Left lobe of liver (tissue), 2 donors: ENCODE results near the gene PAX2. TPM values are rescaled to one million over a fixed set of nuclear protein-coding genes. Genes with fewer than 3 reads are reported as not detected.

Experiments
- ATAC-seq: fragments of 200-7000 bp; cut with Tn5 transposase; one replicate; pipeline ENCODE4 v1.9.1; 2020; ENCODE audit warnings: mild to moderate bottlenecking, moderate library complexity
- DNase-seq: peaks from one replicate; pipeline ENCODE4 v3.0.0-alpha.2; 2020; ENCODE audit warnings: low spot score
- total RNA-seq: library from RNA; stranded (reverse); gene quantifications from one replicate; pipeline ENCODE4 v1.2.1, GENCODE V29; 2021
- donor health status: DM: no; HTN: no; CAD: no; lungs with moderate emphysema.
- donor health status: DM: no; HTN: yes; CAD: no.

The PAX2 gene
- total RNA-seq, 1 donor from 2014 or later: 0.18 TPM

- ATAC-seq: no peak
Observed at GRCh38 chr10:100737355-100738054, 7.9 kb upstream of the PAX2 start.

GRCh38 chr10:100738055-100738827, 7.1 kb upstream of the PAX2 start:
- ATAC-seq: no peak
- no peak for DNase-seq

More at GRCh38 chr10:100737355-100738054, 7.9 kb upstream of the PAX2 start:
- no peak for DNase-seq

- peak; percentile 64 for ATAC-seq
- DNase-seq: no peak
Observed at GRCh38 chr10:100739517-100740368, 5.6 kb upstream of the PAX2 start.

- DNase-seq: no peak
- no peak for ATAC-seq
Observed at GRCh38 chr10:100740476-100741377, 4.7 kb upstream of the PAX2 start.

- DNase-seq (no peak), ATAC-seq (no peak)
Observed at GRCh38 chr10:100741378-100742075, 3.9 kb upstream of the PAX2 start.

- ATAC-seq: no peak
- no peak for DNase-seq
Observed at GRCh38 chr10:100742076-100742771, 3.2 kb upstream of the PAX2 start.

- ATAC-seq (no peak), DNase-seq (no peak)
Observed at GRCh38 chr10:100742936-100743335, 2.4 kb upstream of the PAX2 start.

- DNase-seq (peak; percentile 68), ATAC-seq (peak; percentile 88)
Observed at GRCh38 chr10:100743626-100744135, 1.7 kb upstream of the PAX2 start.

- no peak for ATAC-seq
- no peak for DNase-seq
Observed at GRCh38 chr10:100744136-100744986, 1.0 kb upstream of the PAX2 start.

- ATAC-seq: no peak
- no peak for DNase-seq
Observed at GRCh38 chr10:100745882-100746783, 751 bp downstream of the PAX2 start.

- DNase-seq (no peak), ATAC-seq (no peak)
Observed at GRCh38 chr10:100746784-100747455, 1.5 kb downstream of the PAX2 start.

- ATAC-seq (no peak), DNase-seq (no peak)
Observed at GRCh38 chr10:100747456-100748230, 2.3 kb downstream of the PAX2 start.

GRCh38 chr10:100748231-100749058, 3.1 kb downstream of the PAX2 start:
- ATAC-seq (no peak), DNase-seq (no peak)

GRCh38 chr10:100749059-100749308, 3.6 kb downstream of the PAX2 start:
- DNase-seq (no peak), ATAC-seq (no peak)
